ELR (cell line): ENCODE measurements around the gene IDE.

Experiments used
- DNase-seq: peaks from one replicate; pipeline ENCODE4 v3.0.0-alpha.2; 2015; ENCODE audit warnings: low read depth

IDE gene

GRCh38 chr10:92567952-92568600, 5.8 kb downstream of the IDE start:
- DNase-seq: peak; percentile 79

- DNase-seq: no peak
Observed at GRCh38 chr10:92562424-92562823, 11.5 kb downstream of the IDE start.

GRCh38 chr10:92559046-92559445, 14.8 kb downstream of the IDE start:
- no peak for DNase-seq

- no peak for DNase-seq
Observed at GRCh38 chr10:92553959-92554358, 19.9 kb downstream of the IDE start.

- peak; percentile 26 for DNase-seq
Observed at GRCh38 chr10:92552310-92552709, 21.6 kb downstream of the IDE start.

GRCh38 chr10:92550924-92551323, 23.0 kb downstream of the IDE start:
- peak; percentile 17 for DNase-seq

GRCh38 chr10:92547676-92548075, 26.2 kb downstream of the IDE start:
- DNase-seq: no peak

GRCh38 chr10:92545556-92545955, 28.3 kb downstream of the IDE start:
- DNase-seq: no peak

GRCh38 chr10:92544296-92544695, 29.6 kb downstream of the IDE start:
- DNase-seq: peak; percentile 36

- no peak for DNase-seq
Observed at GRCh38 chr10:92542458-92542857, 31.4 kb downstream of the IDE start.

- no peak for DNase-seq
Observed at GRCh38 chr10:92541583-92541982, 32.3 kb downstream of the IDE start.

GRCh38 chr10:92538231-92538958, 35.5 kb downstream of the IDE start:
- DNase-seq: no peak

GRCh38 chr10:92530891-92531535, 42.9 kb downstream of the IDE start:
- DNase-seq: no peak

- no peak for DNase-seq
Observed at GRCh38 chr10:92530421-92530820, 43.5 kb downstream of the IDE start.

- DNase-seq: no peak
Observed at GRCh38 chr10:92527716-92528115, 46.2 kb downstream of the IDE start.

GRCh38 chr10:92523639-92524038, 50.3 kb downstream of the IDE start:
- no peak for DNase-seq

GRCh38 chr10:92517034-92517655, 56.7 kb downstream of the IDE start:
- DNase-seq: peak; percentile 83

GRCh38 chr10:92508866-92509265, 65.0 kb downstream of the IDE start:
- no peak for DNase-seq

GRCh38 chr10:92506336-92506735, 67.6 kb downstream of the IDE start:
- no peak for DNase-seq

GRCh38 chr10:92505044-92505443, 68.8 kb downstream of the IDE start:
- DNase-seq: no peak

- DNase-seq: no peak
Observed at GRCh38 chr10:92502296-92502808, 71.5 kb downstream of the IDE start.

- DNase-seq: no peak
Observed at GRCh38 chr10:92493362-92493761, 80.5 kb downstream of the IDE start.
